Activated CD8-positive, alpha-beta memory T cell treated with anti-CD3 and anti-CD28 coated beads, Interleukin-2, amount 50 U/mL, for 48 hours (primary cell): Measurements from ENCODE around the gene AGBL1.
"Not testable (repeated sequence)": the region's sequence is repeated elsewhere in the genome, so short reads cannot be mapped to it uniquely, and the experiment has no call there.

Source experiments
- DNase-seq: peaks from one replicate; pipeline ENCODE4 v3.0.0-alpha.2; 2020

The AGBL1 gene

GRCh38 chr15:87032295-87032694 lies 952.6 kb downstream of the AGBL1 start:
- no peak for DNase-seq

GRCh38 chr15:87033056-87033455 lies 953.4 kb downstream of the AGBL1 start:
- DNase-seq, result no peak

- DNase-seq, result no peak
Observed at GRCh38 chr15:87034886-87035285, 955.2 kb downstream of the AGBL1 start.

- no peak for DNase-seq
Observed at GRCh38 chr15:87038404-87038803, 958.7 kb downstream of the AGBL1 start.

- not testable (repeated sequence) for DNase-seq
Observed at GRCh38 chr15:87042619-87043018, 962.9 kb downstream of the AGBL1 start.

- no peak for DNase-seq
Observed at GRCh38 chr15:87045746-87046145, 966.1 kb downstream of the AGBL1 start.

GRCh38 chr15:87047203-87047965 lies 967.7 kb downstream of the AGBL1 start:
- DNase-seq, result no peak
